GM19043 (cell line): ENCODE results near the gene PFKL.

ENCODE experiments used
- ATAC-seq: cut with Tn5 transposase; IDR thresholded peaks from one replicate; pipeline ENCODE4 v1.9.1; 2021; ENCODE audit warnings: low read depth; ENCODE audit not compliant: unreplicated experiment

The PFKL gene

GRCh38 chr21:44374601-44375280, 74.9 kb downstream of the PFKL start:
- ATAC-seq, result no peak

- ATAC-seq, result no peak
These were observed 75.4 kb downstream of the PFKL start for GRCh38 chr21:44375281-44375651.

- no peak for ATAC-seq
These were observed 75.9 kb downstream of the PFKL start for GRCh38 chr21:44375761-44376241.

GRCh38 chr21:44376606-44377005, 76.8 kb downstream of the PFKL start:
- ATAC-seq, result no peak
